HCT116 (cell line): ENCODE measurements around the gene STAT4. TPM values are rescaled to one million over a fixed set of nuclear protein-coding genes. Genes with fewer than 3 reads are reported as not detected.

Source experiments
- ATAC-seq: fragments of 200-7000 bp; cut with Tn5 transposase; 2 replicates; pipeline ENCODE4 v1.9.1; 2020; ENCODE audit warnings: mild to moderate bottlenecking, moderate library complexity
- BruUV-seq: library from RNA; stranded (reverse); fragments of 400-500 nt; replicated peaks from 2 replicates; lab custom pipeline; 2021; lab: Mats Ljungman, UMichigan
- CTCF ChIA-PET: fragments of 300-600 bp; sonication (Branson Sonifier 250); formaldehyde crosslinking; loops from one replicate; lab custom pipeline; 2021; ENCODE audit warnings: antibody characterized with exemption; lab: Charles Lee
- POLR2A ChIA-PET: fragments of 300-600, 350-600 bp; sonication (Branson Sonifier 250); formaldehyde crosslinking; loops from one replicate; lab custom pipeline; 2021; ENCODE audit warnings: antibody characterized with exemption; lab: Charles Lee
- RAD21 ChIA-PET, 2 experiments: fragments of 300-600 bp; sonication (Branson Sonifier 250); formaldehyde crosslinking; loops; one replicate each; lab custom pipeline; 2023; ENCODE audit warnings: low total read pairs in 2 of 2; ENCODE audit not compliant: uncharacterized antibody in 2 of 2, unreplicated experiment in 2 of 2, low non-redundant PET in 1 of 2; lab: Charles Lee
- DNase-seq: peaks from one replicate; pipeline ENCODE4 v3.0.0-alpha.2; 2010; ENCODE audit warnings: low read depth, low spot score
- H2AFZ ChIP-seq: fragments of 200-600 bp; shearing (Covaris generic), sonication (generic); 2 replicates; pipeline ENCODE4 v1.6.1; 2017; ENCODE audit warnings: low read depth, mixed run types, mixed read lengths, antibody characterized with exemption, low read length; ENCODE audit not compliant: poor library complexity, severe bottlenecking
- H3K27ac ChIP-seq: 2 replicates; pipeline ENCODE4 v1.5.1; 2012; ENCODE audit warnings: low read depth, low read length
- H3K27me3 ChIP-seq: fragments of 200-600 bp; sonication (generic); 2 replicates; pipeline ENCODE4 v1.6.1; 2016; ENCODE audit warnings: mixed run types, low read length, mixed read lengths; ENCODE audit not compliant: insufficient read depth
- H3K36me3 ChIP-seq, 2 experiments: fragments of 200-500 bp in 1 of 2; fragments of 200-600 bp in 1 of 2; sonication (Bioruptor generic) in 1 of 2; sonication (generic) in 1 of 2; 2 replicates each; pipeline versions ENCODE4 v1.5.1 to v1.6.1; 2014 to 2016; ENCODE audit warnings: low read length in 2 of 2, inconsistent platforms in 1 of 2, mixed read lengths in 1 of 2, mixed run types in 1 of 2; ENCODE audit not compliant: insufficient read depth in 2 of 2, control insufficient read depth in 1 of 2
- H3K4me1 ChIP-seq, 2 experiments: fragments of 200-600 bp in 1 of 2; sonication (generic) in 1 of 2; 2 replicates each; pipeline versions ENCODE4 v1.5.1 to v1.6.1; 2012 to 2017; ENCODE audit warnings: low read length in 2 of 2, inconsistent platforms in 1 of 2, mild to moderate bottlenecking in 1 of 2, mixed read lengths in 1 of 2, mixed run types in 1 of 2, moderate library complexity in 1 of 2; ENCODE audit not compliant: insufficient read depth in 2 of 2, control insufficient read depth in 1 of 2
- H3K4me2 ChIP-seq: fragments of 200-600 bp; sonication (generic); 2 replicates; pipeline ENCODE4 v1.6.1; 2017; ENCODE audit warnings: mixed run types, low read length, mixed read lengths
- H3K4me3 ChIP-seq, 2 experiments: fragments of 200-600 bp in 1 of 2; sonication (generic) in 1 of 2; replicated peaks in 1 of 2; 2 replicates each; pipeline ENCODE4 v1.5.1; 2011 to 2016; ENCODE audit warnings: low read length in 2 of 2, control low read depth in 1 of 2, low read depth in 1 of 2, mild to moderate bottlenecking in 1 of 2, mixed read lengths in 1 of 2, mixed run types in 1 of 2
- H3K79me2 ChIP-seq: fragments of 200-600 bp; sonication (generic); 2 replicates; pipeline ENCODE4 v1.6.1; 2017; ENCODE audit warnings: mild to moderate bottlenecking, mixed run types, low read length, moderate library complexity, mixed read lengths; ENCODE audit not compliant: insufficient read depth
- H3K9ac ChIP-seq: fragments of 200-600 bp; sonication (generic); 2 replicates; pipeline ENCODE4 v1.6.1; 2016; ENCODE audit warnings: low read length, mixed read lengths
- H3K9me2 ChIP-seq: fragments of 200-600 bp; sonication (generic), shearing (Covaris generic); 2 replicates; pipeline ENCODE4 v1.6.1; 2017; ENCODE audit warnings: mixed run types, mild to moderate bottlenecking, moderate library complexity; ENCODE audit not compliant: insufficient read depth
- H3K9me3 ChIP-seq, 2 experiments: fragments of 200-500 bp in 1 of 2; fragments of 200-600 bp in 1 of 2; sonication (Bioruptor generic) in 1 of 2; sonication (generic) in 1 of 2; 2 replicates each; pipeline ENCODE4 v1.6.1; 2014 to 2017; ENCODE audit warnings: low read length in 2 of 2, mixed read lengths in 2 of 2, inconsistent platforms in 1 of 2, low read depth in 1 of 2, mild to moderate bottlenecking in 1 of 2, mixed run types in 1 of 2, moderate library complexity in 1 of 2; ENCODE audit not compliant: control insufficient read depth in 1 of 2, insufficient read depth in 1 of 2
- H4K20me1 ChIP-seq: fragments of 200-600 bp; sonication (generic), shearing (Covaris generic); 2 replicates; pipeline ENCODE4 v1.6.1; 2017; ENCODE audit warnings: mixed run types, mild to moderate bottlenecking, moderate library complexity; ENCODE audit not compliant: insufficient read depth
- FOSL1 ChIP-seq: IDR thresholded peaks from 2 replicates; pipeline ENCODE4 v1.6.1; 2012; ENCODE audit warnings: low read depth
- JUND ChIP-seq: IDR thresholded peaks from 2 replicates; pipeline ENCODE4 v1.6.1; 2012
- MAX ChIP-seq: IDR thresholded peaks from 2 replicates; pipeline ENCODE4 v1.6.1; 2012
- RAD21 ChIP-seq: IDR thresholded peaks from 2 replicates; pipeline ENCODE4 v1.6.1; 2012; ENCODE audit warnings: low read depth, mild to moderate bottlenecking
- SIN3A ChIP-seq: IDR thresholded peaks from 2 replicates; pipeline ENCODE4 v1.6.1; 2012; ENCODE audit warnings: low read depth
- SRF ChIP-seq: IDR thresholded peaks from 2 replicates; pipeline ENCODE4 v1.6.1; 2012; ENCODE audit warnings: low read depth
- TCF7L2 ChIP-seq: IDR thresholded peaks from 2 replicates; pipeline ENCODE4 v1.7.0; 2011; ENCODE audit warnings: borderline replicate concordance, inconsistent platforms; ENCODE audit not compliant: insufficient read depth, insufficient read length; ENCODE audit errors: extremely low read depth
- ZFX ChIP-seq: fragments of 450-650 bp; IDR thresholded peaks from 2 replicates; pipeline ENCODE4 v1.6.1; 2017
- ZNF274 ChIP-seq: fragments of 200-500 bp; sonication (Bioruptor generic); IDR thresholded peaks from 2 replicates; pipeline ENCODE4 v1.6.1; 2014; ENCODE audit warnings: mild to moderate bottlenecking, low read depth, low read length, inconsistent platforms
- intact Hi-C: fragments of 100-400 bp; cut with micrococcal nuclease; formaldehyde crosslinking; loops from 2 replicates; pipeline ENCODE4 v1.10.0; 2022
- total RNA-seq: library from RNA; stranded (reverse); gene quantifications from one replicate; pipeline ENCODE4 v1.2.1, GENCODE V29; 2021; ENCODE audit not compliant: unreplicated experiment
- TF ChIP-seq, protein P1 (sequence below): IDR thresholded peaks from 2 replicates; pipeline ENCODE4 v1.6.1; 2011; ENCODE audit warnings: mild to moderate bottlenecking, low read length, moderate library complexity; ENCODE audit not compliant: insufficient replicate concordance; ENCODE audit errors: extremely low read depth

The STAT4 gene
- total RNA-seq, 1 experiment from 2014 or later, result 2.0 TPM

GRCh38 chr2:190981733-190982132 lies 169.1 kb downstream of the STAT4 start:
- BruUV-seq, result no TSS peak
- RAD21 ChIA-PET, result no interaction called here
- Histone ChIP-seq H3K36me3 (peaks cover 82 to 85% of the 10 kb centered on the region in 2 experiments), H2AFZ (no peak overlapping the region), H3K27me3 (no peaks in the 10 kb centered on the region), H4K20me1 (no peaks in the 10 kb centered on the region)
- POLR2A ChIA-PET, result no interaction called here
- DNase-seq, result no peak
- CTCF ChIA-PET, result no interaction called here
- TF ChIP-seq SRF (no peak), TCF7L2 (no peak), FOSL1 (no peak), ZFX (no peak), SIN3A (no peak), MAX (no peak), JUND (no peak), ZNF274 (no peak), RAD21 (no peak)
- TF ChIP-seq, protein P1, sequence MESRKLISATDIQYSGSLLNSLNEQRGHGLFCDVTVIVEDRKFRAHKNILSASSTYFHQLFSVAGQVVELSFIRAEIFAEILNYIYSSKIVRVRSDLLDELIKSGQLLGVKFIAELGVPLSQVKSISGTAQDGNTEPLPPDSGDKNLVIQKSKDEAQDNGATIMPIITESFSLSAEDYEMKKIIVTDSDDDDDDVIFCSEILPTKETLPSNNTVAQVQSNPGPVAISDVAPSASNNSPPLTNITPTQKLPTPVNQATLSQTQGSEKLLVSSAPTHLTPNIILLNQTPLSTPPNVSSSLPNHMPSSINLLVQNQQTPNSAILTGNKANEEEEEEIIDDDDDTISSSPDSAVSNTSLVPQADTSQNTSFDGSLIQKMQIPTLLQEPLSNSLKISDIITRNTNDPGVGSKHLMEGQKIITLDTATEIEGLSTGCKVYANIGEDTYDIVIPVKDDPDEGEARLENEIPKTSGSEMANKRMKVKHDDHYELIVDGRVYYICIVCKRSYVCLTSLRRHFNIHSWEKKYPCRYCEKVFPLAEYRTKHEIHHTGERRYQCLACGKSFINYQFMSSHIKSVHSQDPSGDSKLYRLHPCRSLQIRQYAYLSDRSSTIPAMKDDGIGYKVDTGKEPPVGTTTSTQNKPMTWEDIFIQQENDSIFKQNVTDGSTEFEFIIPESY, result no peak
- TF ChIP-seq, all 23 proteins: peak for 0
- Histone ChIP-seq H3K4me1 (no peaks in the 10 kb centered on the region), H3K9me2 (no peaks in the 10 kb centered on the region), H3K27ac (no peak overlapping the region), H3K4me3 (no peak overlapping the region), H3K9me3 (no peaks in the 10 kb centered on the region), H3K79me2 (no peaks in the 10 kb centered on the region), H3K4me2 (no peak overlapping the region), H3K9ac (no peak overlapping the region)
- intact Hi-C loops, result no loop called here
- ATAC-seq, result no peak
